ENCODE results near the gene NBPF1.
"Not testable (repeated sequence)": the region's sequence is repeated elsewhere in the genome, so short reads cannot be mapped to it uniquely, and the experiment has no call there.

The NBPF1 gene

DNA sequence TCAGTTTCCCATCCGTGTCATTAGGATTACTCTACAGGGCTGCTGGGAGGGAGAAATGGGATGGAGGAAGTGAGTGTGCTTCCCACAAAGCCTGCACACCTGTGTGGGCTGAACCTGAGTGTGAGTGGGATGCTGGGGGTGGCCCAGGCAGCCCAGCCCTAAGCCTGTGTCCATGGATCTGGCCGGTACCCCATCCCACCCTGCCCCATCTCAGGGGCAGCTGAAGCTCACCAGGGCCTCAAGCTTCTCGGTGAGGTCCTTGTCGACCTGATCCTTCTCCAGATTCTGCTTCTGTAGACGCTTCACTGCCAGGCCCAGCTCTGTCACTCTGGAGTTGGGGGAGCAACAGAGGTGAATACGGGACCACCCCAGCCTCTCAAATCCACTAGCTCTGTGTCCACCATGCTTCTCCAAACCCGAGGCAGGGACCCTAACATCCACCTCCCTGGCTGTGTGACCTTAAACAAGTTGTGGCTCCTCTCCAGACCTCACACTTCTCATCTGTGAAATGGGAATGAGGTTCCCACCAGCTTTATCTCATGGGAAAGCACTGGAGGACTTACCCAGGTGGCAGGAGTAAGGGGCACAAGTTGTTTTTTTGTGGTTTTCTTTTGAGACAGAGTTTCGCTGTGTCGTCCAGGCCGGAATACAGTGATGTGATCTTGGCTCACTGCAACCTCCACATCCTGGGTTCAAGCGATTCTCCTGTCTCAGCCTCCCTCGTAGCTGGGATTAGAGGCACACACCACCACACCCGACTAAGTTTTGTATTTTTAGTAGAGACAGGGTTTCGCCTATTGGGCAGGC is 18.9 kb upstream of the NBPF1 start:
- in situ Hi-C loops (cut with MboI; ENCODE audit: low pct_unique_long_range_greater_than_20kb, low sequenced_read_pairs, unreplicated experiment); DNase-seq (ENCODE audit: low spot score): not testable (repeated sequence)

DNA sequence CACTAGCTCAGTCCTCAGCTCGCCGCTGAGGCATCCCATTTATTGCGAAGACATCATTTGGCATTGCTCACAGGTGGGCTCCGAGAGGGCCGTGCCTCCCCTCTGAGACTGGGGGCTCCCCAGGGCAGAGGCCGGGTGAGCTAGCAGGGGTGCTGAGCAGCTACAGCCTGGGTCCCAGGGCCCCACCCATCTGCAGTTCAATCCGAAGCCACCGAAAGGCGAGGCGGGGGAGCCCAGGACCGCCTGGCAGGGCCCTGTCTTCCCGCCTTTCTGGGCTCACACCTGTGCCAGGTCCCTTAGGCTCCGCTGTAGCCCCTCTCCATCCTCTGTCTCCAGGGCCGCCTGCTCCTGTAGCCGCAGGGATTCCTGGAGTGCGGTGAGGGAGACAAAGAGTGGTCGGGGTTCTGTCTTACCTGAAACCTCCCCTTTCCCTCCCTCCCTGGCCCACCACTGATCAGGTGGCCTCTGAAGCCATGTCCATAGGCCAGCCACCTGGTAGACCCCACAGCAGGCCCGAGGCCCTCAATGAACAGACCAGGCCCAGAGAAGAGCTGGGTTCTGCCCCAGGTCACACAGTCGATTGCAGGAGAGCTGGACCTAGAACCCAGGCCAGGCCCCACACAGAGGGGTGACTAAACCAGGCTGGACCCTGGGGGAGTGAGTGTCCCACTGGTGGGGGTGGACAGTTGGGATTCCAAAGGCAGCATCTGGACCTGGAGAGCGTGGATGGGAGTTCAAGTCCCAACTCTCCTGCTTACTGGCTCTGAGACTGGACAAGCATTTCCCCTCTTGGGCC is 18.1 kb upstream of the NBPF1 start:
- DNase-seq (ENCODE audit: low spot score), result peak; percentile 46
- in situ Hi-C loops (cut with MboI; ENCODE audit: low pct_unique_long_range_greater_than_20kb, low sequenced_read_pairs, unreplicated experiment), result no loop called here
- TF ChIP-seq, protein P1, sequence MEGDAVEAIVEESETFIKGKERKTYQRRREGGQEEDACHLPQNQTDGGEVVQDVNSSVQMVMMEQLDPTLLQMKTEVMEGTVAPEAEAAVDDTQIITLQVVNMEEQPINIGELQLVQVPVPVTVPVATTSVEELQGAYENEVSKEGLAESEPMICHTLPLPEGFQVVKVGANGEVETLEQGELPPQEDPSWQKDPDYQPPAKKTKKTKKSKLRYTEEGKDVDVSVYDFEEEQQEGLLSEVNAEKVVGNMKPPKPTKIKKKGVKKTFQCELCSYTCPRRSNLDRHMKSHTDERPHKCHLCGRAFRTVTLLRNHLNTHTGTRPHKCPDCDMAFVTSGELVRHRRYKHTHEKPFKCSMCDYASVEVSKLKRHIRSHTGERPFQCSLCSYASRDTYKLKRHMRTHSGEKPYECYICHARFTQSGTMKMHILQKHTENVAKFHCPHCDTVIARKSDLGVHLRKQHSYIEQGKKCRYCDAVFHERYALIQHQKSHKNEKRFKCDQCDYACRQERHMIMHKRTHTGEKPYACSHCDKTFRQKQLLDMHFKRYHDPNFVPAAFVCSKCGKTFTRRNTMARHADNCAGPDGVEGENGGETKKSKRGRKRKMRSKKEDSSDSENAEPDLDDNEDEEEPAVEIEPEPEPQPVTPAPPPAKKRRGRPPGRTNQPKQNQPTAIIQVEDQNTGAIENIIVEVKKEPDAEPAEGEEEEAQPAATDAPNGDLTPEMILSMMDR (IDR thresholded peaks at IDR 0.05; ENCODE audit: extremely low read depth, insufficient read depth, missing control alignments), result no peak

DNA sequence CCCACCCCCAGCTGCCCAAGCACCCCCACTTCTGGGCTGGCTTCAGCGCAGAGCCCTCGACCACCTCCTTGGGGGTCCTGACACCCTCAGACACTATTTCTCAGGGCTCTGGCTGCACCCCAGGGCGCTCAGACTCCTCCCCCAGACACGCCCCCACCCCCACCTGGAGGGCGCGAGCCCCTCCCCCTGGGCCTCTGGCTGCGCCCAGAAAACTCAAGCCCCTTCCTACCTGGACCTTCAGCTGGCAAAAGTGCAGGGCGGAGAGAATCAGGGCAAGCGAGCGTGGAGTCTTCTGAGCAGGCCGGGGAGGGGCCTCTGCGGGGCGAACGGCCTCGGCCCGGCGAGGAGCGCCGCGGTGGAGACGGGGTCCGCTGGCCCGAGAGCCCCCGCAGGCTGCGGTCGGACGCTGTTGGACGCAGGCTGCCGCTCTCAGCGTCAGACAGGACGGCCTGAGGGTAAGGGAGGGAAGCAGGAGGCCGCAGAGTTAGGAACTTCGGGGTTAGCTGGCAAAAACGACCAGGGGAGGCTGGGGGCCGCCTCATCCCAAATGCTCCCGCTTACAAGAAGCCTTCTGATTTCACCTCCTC is 17.4 kb upstream of the NBPF1 start:
- peak; percentile 58 for DNase-seq (ENCODE audit: low spot score)
- TF ChIP-seq, protein P1 (IDR thresholded peaks at IDR 0.05; ENCODE audit: extremely low read depth, insufficient read depth, missing control alignments), result no peak
- in situ Hi-C loops (cut with MboI; ENCODE audit: low pct_unique_long_range_greater_than_20kb, low sequenced_read_pairs, unreplicated experiment), result no loop called here

DNA sequence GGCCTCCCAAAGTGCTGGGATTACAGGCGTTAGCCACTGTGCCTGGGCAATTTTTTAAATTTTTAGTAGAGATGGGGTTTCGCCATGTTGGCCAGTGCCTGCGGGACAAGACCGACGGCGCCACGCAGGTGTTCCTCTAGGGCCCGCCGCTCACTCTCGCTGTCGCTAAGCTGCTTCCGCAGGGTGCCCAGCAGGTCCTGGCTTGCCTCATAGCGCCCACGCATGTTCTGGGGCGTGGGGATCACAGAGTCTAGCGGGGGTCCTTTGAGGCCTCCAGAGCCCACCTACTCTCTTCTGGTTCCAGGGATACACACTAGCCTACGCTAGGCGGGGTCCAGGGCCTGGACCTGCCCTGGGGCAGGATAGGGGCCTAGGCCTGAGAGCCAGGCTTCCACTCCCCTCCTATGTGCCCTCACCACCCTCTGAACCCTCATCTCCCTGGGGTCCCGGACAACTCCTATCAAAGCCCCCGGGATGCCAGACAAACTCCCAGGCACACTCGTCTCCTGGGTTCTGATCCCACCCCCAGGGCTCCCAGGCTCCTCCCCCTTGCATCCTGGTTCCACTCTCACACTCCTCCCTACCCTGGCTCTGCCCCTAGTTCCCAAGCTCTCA is 16.7 kb upstream of the NBPF1 start:
- peak; percentile 60 for DNase-seq (ENCODE audit: low spot score)
- in situ Hi-C loops (cut with MboI; ENCODE audit: low pct_unique_long_range_greater_than_20kb, low sequenced_read_pairs, unreplicated experiment), result loop anchor here (10.0 kb wide), 1 partner anchor 415 kb away; no protein-coding TSS in a partner anchor

DNA sequence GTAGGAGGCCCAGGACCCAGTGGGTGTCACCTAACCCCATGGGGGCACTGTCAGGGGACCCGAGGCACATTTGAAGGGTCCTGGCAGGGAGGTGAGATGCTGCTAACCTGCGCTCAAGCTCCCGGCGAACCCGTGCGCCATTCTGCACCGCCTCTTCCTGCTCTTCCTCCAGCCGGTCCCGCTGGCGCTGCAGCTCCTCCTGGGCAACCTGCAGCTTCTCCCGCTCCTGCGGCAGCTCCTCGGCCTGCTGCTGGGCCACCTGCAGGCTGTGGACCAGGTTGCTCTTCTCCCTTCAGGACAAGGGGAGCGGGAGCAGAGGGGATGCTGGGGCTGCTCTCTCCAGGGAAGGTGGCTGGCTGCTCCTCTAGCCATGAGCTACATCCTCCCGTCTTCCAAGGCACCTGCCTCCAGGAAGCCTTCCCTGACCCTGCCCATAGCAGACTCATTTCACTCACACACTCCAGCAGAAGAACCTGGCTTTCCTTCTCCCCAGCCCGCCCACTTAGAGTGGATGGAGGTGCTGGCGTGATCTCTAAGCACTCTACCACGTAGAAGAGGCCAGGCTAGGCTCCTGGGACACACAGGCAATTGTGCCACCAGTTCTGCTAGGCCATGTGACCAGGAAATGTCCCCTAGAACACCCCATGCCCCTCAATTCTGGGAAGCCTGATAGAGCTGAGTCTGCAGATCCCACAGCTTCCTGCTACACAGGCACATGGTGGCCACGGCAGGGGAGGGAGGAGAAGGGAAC is 15.2 kb upstream of the NBPF1 start:
- DNase-seq (ENCODE audit: low spot score), result peak; percentile 68
- in situ Hi-C loops (cut with MboI; ENCODE audit: low pct_unique_long_range_greater_than_20kb, low sequenced_read_pairs, unreplicated experiment), result loop anchor here (10.0 kb wide), 1 partner anchor 416 kb away; no protein-coding TSS in a partner anchor
- TF ChIP-seq, protein P1 (IDR thresholded peaks at IDR 0.05; ENCODE audit: extremely low read depth, insufficient read depth, missing control alignments), result no peak

DNA sequence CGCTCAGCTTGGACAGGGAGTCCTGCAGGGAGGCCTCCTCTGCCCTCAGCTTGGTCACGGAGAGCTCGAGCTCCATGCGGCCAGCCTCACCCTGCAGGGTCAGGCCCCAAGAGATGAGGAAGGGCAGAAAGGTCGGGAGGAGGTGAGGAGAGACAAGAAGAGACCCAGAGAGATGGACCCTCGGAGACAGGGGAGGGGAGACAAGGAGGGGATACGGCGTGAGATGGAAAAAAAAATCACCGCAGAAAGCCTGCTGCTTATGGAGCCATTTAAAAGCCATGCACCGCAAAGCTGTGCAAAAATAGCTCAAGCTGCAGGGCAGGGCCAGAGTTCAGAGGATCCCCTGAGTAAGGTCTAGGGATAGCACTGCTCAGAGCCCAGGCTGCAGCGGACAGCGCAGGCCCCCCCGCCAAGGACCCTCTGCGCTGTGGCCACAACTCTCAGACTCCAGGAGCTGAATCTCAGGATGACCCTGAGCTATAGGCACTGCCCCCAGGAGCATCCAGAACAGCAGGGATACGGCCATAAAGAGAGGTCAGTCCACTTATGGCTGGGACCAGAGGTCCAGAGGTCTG is 13.1 kb upstream of the NBPF1 start:
- in situ Hi-C loops (cut with MboI; ENCODE audit: low pct_unique_long_range_greater_than_20kb, low sequenced_read_pairs, unreplicated experiment), result loop anchor here (10.0 kb wide), 1 partner anchor 418 kb away; no protein-coding TSS in a partner anchor
- peak; percentile 41 for DNase-seq (ENCODE audit: low spot score)

DNA sequence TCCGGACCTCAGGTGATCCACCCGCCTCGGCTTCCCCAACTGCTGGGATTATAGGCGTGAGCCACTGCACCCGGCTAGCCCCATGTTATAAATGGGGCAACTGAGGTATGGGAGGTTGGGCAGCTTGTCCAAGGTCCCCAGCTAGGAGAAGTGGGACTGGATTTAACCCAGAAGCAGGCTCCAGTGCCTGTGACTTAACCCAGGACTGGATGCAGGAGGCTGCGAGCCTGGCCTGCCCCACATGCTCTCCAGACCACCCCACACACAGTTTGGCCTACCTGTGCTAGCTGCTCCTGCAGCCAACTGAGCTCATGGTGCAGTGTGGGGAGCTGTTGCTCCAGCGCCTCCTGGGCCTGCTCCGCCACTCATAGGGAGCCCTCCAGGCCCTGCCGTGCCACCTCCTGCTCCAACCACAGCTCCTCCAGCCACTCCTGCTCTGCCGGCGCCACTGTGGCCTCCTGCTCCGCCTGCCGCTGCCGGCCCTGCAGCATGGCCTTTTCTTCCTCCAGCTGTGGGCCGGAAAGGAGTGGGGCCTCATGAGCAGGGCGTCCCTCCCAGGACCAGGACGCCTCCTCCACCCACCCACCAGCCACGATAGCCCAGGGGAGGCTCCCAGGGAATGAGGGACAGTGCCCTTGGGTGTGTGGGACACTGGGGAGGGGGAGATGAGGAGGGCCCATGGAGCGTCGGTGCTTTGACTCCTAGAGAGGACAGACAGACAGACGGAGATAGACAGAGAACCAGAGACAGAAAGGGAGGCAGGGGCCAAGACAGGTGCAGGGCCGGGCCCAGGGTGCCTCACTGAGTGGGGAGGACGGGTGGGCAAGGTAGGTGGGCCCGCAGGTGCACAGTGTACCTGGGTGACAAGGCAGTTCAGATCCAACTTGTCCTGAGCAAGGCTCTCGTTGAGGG is 12.4 kb upstream of the NBPF1 start:
- DNase-seq (ENCODE audit: low spot score), result peak; percentile 65
- in situ Hi-C loops (cut with MboI; ENCODE audit: low pct_unique_long_range_greater_than_20kb, low sequenced_read_pairs, unreplicated experiment), result loop anchor here (10.0 kb wide), 1 partner anchor 419 kb away; no protein-coding TSS in a partner anchor
- TF ChIP-seq, protein P1 (IDR thresholded peaks at IDR 0.05; ENCODE audit: extremely low read depth, insufficient read depth, missing control alignments), result no peak

DNA sequence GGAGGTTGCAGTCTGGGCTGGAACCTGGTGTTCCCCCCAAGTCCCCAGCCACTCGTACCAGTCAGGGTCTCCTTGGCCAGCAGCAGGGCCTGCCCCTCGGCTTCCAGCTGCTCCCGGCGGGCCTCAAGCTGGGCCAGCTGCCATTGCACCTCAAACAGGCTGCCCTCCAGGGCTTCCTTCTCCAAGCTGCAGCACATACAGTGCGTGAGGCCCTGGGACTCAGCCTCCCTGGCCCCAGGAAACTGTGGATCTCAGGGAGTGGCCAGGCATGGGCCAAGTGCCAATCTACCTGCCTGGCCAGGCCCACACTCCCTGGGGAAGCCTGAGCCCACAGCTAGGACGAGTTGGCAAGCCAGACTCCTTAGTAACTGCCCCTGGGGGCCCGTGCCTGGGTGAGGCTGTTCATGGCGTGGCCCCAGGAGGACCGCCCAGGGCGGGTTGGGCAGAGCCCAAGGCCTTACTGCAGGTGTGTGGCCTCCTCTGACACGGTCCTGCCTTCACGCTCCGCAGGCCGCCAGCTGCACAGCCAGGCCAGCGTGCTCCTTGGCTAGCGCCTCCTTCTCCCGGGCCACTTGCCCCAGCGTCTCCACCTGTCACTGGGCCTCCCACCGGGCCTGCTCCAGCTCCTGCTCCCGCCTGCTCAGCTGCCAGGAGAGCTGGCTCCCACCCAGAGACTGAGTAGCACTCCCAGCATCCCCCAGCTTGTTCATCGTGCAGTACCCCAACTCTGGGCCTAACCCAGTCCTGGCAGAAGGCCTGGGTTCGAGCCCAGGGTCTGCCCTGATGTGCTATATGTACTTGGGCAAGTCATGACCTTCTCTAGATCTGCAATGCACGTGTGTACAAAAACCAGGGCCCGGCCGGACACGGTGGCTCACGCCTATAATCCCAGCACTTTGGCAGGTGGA is 10.7 kb upstream of the NBPF1 start:
- in situ Hi-C loops (cut with MboI; ENCODE audit: low pct_unique_long_range_greater_than_20kb, low sequenced_read_pairs, unreplicated experiment), result loop anchor here (5.0 to 25.0 kb wide), 5 partner anchors 323 to 613 kb away; partner anchors contain the start of genes CPLANE2 and PADI3

DNA sequence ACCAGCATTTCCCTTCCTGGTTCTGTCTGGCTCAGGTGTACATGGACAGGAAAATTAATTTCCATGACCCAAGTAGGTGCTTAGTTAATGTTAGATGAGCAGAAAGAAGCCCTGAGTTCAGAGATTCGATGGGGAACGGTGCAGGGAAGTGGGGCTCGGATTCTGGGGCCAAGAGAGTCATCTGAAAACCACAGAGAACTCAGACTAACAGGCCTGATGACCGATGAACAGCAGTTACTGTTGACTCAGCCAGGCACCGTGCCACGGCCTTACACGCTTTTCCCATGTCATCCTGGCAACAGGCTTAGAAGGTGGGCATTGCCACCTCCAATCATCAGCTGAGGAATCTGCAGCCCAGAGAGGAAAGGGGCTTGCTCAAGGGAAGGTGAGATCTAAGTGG is 10.0 kb upstream of the NBPF1 start:
- peak; percentile 58 for DNase-seq (ENCODE audit: low spot score)
- in situ Hi-C loops (cut with MboI; ENCODE audit: low pct_unique_long_range_greater_than_20kb, low sequenced_read_pairs, unreplicated experiment), result loop anchor here (5.0 to 25.0 kb wide), 5 partner anchors 324 to 614 kb away; partner anchors contain the start of genes CPLANE2 and PADI3

More for the DNA sequence above, 10.7 kb upstream of the NBPF1 start:
- DNase-seq (ENCODE audit: low spot score), result peak; percentile 63
